HG03159 (cell line): Measurements from ENCODE around the gene FHOD3.
"Not testable (repeated sequence)": the region's sequence is repeated elsewhere in the genome, so short reads cannot be mapped to it uniquely, and the experiment has no call there.

ENCODE experiments used
- ATAC-seq: cut with Tn5 transposase; IDR thresholded peaks from one replicate; pipeline ENCODE4 v1.9.1; 2021; ENCODE audit warnings: mild to moderate bottlenecking, moderate library complexity; ENCODE audit not compliant: unreplicated experiment

FHOD3 gene

GRCh38 chr18:36348331-36348730, 50.8 kb downstream of the FHOD3 start:
- ATAC-seq: no peak

GRCh38 chr18:36348971-36349417, 51.5 kb downstream of the FHOD3 start:
- ATAC-seq: no peak

GRCh38 chr18:36349552-36349951, 52.0 kb downstream of the FHOD3 start:
- no peak for ATAC-seq

- no peak for ATAC-seq
Observed at GRCh38 chr18:36350251-36350651, 52.7 kb downstream of the FHOD3 start.

- no peak for ATAC-seq
Observed at GRCh38 chr18:36350839-36351469, 53.4 kb downstream of the FHOD3 start.

DNA sequence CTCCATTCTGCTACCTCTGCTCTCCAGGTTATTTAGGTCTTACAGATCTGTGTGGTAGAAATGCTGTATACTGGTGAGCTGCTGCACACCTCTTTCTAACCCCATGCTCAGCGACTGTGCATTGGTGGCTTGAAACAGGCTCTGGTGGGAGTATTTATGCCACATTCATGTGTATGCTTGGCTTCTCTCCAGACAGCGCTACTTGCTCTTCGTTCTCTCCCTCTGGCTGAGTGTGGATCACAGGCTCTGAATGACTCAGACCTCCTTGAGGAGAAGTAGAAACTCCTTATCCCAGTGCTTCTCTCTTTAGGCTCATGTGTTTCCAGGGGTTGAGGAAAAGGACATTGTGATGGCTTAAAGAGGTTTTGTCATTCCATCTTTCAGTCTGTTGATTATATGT, 54.9 kb downstream of the FHOD3 start:
- ATAC-seq: no peak

- ATAC-seq: no peak
Observed at GRCh38 chr18:36354989-36355388, 57.5 kb downstream of the FHOD3 start.

DNA sequence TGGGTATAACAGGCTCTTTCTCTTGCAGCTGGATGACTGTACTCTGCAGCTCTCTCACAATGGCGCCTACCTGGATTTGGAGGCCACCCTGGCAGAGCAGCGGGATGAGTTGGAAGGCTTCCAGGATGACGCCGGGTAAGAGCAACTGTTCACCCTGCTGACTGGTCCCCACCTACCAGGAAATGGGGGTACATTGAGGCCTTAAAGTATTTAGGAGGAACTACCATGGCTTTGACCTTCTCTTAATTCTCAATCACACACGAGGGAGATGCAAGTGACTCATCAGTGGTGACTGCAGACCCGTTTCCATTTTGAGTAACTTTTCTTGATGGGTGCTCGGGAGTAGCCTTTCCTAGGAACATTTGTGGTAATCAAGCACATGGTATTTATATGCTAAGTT, 58.0 kb downstream of the FHOD3 start:
- no peak for ATAC-seq

DNA sequence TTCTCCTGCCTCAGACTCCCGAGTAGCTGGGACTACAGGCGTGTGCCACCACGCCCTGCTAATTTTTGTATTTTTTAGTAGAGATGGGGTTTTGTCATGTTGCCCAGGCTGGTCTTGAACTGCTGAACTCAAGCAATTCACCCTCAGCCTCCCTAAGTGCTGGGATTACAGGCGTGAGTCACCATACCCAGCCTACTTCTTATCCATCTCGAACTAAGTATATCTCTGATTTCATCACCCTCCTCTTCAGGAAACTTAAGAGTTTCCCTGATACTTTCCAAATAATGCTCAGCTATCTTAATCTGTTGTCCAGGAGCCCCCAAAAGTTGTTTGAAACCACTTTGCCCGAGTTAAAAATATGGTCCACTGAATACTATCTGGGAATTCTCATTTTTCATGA, 59.2 kb downstream of the FHOD3 start:
- ATAC-seq: not testable (repeated sequence)

GRCh38 chr18:36358141-36358540, 60.6 kb downstream of the FHOD3 start:
- ATAC-seq: no peak

DNA sequence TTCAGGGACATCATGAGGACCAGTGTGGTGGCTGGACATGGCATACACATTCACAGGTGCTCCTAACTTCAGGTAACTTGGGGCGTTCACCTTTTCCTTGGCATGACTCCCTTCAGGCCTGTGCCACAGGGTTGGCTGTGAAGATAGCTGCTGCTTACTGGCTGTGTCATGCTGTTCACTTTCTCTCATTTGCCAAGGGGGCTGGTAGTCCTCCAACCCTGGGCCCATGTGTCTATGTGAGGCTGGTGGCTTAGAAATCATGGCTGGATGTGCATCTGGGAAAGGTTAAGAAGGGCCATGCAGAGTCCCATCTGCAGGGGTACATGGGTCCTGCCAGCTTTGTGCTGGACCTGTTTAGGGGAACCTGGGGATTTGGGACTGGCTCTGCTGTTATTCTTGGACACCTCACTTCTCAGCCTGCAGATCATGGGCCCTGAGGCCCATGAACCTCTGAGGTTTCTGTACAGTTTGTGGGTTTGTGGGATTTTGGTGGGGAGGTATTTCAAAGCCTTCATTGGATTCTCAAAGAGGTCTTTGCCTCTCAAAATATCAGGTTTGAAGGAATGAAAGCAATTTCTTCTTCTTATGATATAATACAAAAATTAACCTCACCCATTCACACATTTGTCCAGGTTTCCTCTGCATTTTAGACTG, 62.9 kb downstream of the FHOD3 start:
- no peak for ATAC-seq

DNA sequence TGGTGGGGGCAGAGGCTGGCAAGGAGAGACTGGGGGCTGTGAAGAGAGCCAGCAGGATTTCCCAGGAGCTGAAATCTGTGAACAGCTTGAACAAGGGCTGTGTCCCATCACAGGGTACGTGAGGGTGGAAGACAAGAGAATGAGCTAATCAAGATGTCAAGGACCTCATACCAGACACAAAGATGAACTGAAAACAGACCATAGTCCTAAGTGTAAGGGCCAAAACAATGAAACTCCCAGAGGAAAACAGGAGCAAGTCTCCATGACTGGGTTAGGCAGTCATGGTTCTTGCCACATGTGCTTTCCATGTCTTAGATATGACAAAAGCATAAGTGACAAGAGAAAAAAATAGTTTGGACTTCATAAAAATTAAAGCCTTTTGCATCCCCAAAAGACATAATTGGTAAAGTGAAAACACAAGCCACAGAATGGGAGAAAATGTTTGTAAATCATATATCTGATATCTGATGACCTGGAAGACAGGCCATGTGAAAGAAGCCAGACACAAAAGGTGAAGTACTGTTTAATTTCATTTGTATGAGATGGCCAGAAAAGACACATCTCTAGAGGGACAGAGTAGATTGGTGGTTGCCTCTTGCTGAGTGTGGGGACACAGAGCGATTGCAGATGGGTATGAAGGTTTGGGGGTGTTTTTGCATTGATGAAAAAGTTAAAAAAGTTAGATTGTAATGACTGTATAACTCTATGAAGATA, 67.6 kb downstream of the FHOD3 start:
- no peak for ATAC-seq

GRCh38 chr18:36365836-36366775, 68.6 kb downstream of the FHOD3 start:
- no peak for ATAC-seq

DNA sequence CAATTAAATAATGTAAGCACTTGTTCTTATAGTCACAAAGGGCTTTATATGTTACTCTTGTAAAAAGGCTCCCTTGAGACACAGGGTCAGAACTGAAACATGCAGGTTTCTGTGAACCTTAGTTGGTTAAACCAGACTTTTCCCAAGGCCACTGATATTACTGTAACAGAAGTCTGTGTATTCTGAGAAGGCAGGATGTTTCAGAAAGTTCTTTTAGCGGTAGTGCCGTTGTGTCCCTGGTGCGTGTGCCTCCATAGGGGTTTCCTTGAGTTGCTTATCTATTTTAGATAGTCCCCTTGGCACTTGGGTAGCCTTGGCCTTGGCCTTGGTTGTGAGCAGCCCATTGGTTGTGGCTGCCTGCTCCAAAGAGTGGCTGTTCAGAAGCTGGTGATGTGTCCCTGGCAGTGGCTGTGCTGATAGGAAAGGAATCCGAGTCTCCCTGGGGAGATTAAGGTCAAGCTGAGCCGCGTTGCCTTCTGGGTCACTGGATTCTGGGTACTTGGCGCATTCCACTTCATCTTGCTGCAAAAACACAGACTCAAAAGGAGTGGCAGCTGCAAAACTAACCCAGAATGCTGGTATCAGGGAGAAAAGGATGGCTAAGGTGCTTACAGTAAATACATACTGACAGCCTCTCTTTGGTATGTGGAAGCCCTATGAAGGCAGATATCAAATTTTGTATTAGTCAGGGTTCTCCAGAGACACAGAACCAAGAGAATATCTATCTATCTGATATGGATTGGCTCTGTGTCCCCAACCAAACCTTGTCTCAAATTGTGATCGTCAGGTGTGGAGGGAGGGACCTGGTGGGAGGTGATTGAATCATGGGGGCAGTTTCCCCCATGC, 69.7 kb downstream of the FHOD3 start:
- ATAC-seq: no peak

DNA sequence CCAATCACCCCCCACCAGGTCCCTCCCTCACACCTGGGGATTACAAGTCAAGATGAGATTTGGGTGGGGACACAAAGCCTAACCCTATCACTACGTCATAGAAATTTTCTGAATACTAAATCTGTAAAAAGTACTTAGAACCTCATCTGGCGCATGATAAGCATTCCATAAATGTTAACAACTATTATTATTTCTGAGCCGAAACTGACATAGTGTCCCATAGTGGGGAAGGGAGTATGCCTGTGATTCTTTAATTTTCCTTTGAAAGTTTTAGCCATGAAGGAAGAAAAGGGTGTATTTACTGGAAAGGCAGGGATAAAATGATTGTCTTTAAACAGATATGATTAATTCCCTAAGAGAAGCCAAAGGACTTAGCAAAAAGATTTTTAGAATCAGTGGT, 71.4 kb downstream of the FHOD3 start:
- no peak for ATAC-seq

DNA sequence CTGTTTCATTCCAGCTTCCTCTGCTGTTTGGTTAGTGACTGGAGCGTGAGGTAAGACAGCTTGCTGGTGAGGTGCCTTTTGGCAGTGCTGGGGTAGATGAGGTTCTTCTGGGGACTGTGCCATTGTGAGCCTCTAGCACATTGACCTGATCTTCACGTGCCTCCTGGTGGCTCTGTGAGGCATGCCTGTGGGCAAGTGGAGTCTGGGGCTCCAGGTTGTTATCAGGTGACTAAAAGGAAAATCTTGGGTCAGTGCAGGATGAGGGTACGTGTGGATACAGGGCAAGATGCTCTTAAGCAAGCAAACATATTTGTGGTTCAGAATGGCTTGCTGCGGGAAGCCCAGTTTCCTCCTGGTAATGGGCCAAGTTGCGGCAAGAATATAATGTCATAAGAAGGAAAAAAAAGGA, 75.4 kb downstream of the FHOD3 start:
- ATAC-seq: no peak

GRCh38 chr18:36374262-36374661, 76.7 kb downstream of the FHOD3 start:
- ATAC-seq: no peak

GRCh38 chr18:36375118-36375517, 77.6 kb downstream of the FHOD3 start:
- no peak for ATAC-seq

- ATAC-seq: no peak
Observed at GRCh38 chr18:36376361-36376760, 78.8 kb downstream of the FHOD3 start.

DNA sequence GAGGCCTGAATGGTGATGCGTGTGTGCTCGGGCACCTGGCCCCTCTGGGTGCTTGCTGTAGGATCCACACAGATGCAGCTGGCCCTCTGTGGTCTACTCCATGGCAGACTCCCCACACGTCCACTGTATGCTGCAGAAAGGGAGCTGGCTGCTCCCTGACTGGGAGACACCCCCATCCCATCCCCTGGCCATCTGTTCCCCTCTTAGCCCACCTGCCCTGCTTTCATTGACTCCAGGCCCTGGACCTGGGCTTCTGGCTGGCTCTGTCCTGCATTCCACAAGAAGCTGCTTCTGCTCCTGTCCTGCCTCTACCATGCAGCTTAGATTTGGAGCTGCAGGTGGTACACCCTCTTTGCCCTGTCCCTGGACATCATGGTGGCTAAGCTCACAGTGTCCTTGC, 80.1 kb downstream of the FHOD3 start:
- no peak for ATAC-seq
